ENCODE data around the gene EN2.

EN2 gene

DNA sequence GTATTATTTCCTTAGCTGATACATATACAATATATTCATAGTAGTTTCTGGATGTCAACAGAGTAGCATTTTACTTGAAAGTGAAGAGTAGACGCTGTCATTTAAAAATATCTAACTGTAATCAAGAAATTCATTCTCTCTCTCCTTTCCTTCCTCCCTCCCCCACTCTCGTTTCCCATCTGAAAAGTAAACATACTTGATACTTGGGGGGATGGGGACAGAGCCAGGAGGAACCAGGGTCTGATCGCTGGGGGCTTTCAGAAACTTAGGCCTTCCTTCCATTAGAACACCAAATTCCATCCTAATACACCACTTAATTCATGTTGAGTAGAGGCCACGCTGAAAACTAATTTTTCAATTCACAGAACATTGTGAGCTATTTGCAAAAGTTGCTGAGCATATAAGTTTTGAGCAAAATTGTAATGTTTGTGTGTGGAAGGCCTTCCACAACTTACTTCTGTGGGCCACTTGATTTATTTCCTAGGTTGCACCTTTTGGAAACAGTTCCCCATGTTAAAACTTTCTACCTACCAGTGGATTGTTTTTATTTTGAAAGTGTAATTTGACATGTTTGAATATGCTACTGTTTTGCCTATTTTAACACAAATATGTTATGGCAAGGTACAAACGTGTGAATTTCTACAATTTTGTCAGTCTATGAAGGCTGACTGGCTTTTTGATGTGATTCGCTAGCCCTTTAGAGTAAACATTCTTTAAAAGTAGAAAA lies 53.2 kb downstream of the EN2 start:
- no peak for DNase-seq

DNA sequence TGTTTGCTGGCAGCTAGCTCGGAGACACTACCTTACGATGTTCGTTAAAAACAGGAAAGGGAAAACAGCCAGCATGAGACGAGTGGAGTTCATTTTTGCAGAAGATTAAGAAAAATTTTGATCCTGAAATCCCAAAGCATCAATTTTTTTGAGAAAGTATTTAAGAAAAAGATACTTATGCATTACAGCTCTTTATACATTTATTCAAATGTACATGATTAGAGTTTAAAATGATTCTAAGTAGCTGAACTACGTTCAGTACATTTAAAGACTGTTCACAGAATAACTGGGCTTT lies 53.7 kb downstream of the EN2 start:
- DNase-seq, result no peak

DNA sequence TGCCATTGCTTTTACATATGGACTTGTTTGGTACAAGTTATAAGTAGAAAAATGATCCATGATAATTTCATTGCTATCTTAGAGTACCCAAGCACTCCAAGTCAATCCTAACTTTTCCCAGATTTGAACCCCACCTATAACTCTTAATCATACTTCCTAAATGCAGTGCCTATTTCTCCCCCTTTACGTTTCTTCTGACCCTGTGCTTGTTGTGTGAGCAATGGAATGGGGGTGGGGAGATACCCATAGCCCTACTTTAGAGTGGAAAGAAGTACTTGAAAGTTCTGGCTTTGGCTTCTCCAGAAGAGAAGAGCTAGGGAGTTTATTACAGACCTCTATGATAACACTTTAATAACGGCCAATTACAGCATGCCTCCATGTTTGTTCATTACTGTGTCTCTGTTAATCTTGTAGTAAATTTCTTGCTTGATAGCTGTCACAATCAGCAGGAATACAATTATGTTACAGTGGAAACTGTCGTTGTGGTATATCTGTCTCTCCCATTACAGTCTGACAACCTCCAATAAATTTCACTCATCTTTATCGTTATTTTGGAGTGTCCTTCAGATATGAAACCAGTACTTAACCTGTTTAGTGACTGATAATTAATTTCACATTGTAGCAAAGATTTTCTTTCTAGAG lies 54.4 kb downstream of the EN2 start:
- no peak for DNase-seq

DNA sequence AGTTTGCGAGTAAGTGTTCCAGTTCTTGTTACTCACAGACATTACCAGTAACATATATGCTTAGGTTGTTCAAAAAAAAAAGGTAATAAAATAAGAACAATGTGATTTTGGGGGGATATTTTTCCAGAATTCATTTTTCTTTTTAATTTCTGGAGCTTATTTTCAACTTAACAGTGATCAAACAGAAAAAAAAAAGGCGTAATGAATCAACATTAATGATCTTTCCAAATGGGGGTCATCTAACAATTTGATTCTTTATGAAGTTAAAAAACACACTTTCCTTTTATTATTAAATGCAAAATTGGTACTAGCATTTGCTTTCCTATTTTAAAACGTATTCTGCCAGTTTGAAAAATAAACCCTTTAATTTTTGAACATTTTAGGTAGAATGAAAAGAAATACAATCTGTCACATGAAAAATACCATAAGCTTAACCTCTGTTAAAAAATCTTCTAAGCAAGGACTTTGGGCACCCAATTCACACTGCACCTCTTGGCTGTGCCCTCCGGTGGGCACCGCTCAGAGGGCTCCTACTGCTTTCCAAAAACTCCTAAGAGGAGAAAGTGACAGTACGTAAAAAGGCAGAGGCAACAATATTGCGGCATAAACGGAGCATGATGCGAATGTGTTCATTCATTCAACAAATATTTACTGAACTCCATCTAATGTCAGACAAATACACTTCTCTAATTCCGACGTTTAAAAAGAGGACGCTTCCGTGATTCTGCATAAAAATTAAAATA lies 55.8 kb downstream of the EN2 start:
- no peak for DNase-seq

DNA sequence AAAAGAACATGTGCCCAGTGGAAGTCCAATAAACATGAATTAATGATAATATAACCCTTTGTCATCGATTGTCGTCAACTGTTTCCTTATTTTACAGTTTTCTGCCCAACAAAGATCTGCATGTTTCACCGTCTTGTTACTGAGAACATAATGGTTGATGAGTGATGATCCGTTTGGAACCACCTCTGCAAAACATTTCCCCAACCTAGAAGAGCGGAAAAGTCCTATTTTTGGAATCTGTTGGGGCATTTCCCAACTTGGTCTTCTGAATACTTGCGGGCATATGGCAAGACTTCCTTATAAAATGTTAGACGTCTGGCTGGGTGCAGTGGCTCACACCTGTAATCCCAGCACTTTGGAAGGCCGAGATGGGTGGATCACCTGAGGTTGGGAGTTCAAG lies 56.4 kb downstream of the EN2 start:
- no peak for DNase-seq

All from suppressor macrophage (primary cell).